Muscle layer of duodenum (tissue), 2 donors: ENCODE measurements around the gene KRTAP20-2.

Experiments
- H3K27ac ChIP-seq: one replicate; pipeline ENCODE4 v1.7.0; 2013; ENCODE audit warnings: mild to moderate bottlenecking, low read length
- H3K27me3 ChIP-seq: one replicate; pipeline ENCODE4 v1.7.0; 2013; ENCODE audit warnings: low read depth, mild to moderate bottlenecking, control low read depth, low read length
- H3K36me3 ChIP-seq, 2 donors: one replicate each; pipeline ENCODE4 v1.7.0; 2013; ENCODE audit warnings: low read length in 2 of 2, control low read depth in 1 of 2, mild to moderate bottlenecking in 1 of 2; ENCODE audit not compliant: insufficient read depth in 2 of 2, control insufficient read depth in 1 of 2
- H3K4me1 ChIP-seq, 2 donors: one replicate each; pipeline ENCODE4 v1.7.0; 2013; ENCODE audit warnings: low read length in 2 of 2, mild to moderate bottlenecking in 2 of 2, control low read depth in 1 of 2, moderate library complexity in 1 of 2; ENCODE audit not compliant: insufficient read depth in 2 of 2, control insufficient read depth in 1 of 2
- H3K4me3 ChIP-seq, 2 donors: one replicate each; pipeline ENCODE4 v1.7.0; 2013; ENCODE audit warnings: low read length in 2 of 2, low read depth in 1 of 2, mild to moderate bottlenecking in 1 of 2
- H3K9me3 ChIP-seq, 2 donors: one replicate each; pipeline ENCODE4 v1.7.0; 2013; ENCODE audit warnings: low read length in 2 of 2, control low read depth in 1 of 2, mild to moderate bottlenecking in 1 of 2; ENCODE audit not compliant: control insufficient read depth in 1 of 2
- donor health status: healthy.

Gene KRTAP20-2

GRCh38 chr21:30634906-30635305, at the start of gene KRTAP20-2:
KRTAP20-2 (plus strand) TSS chr21:30635206; CDS start chr21:30635264, 58 bp downstream.
- Histone ChIP-seq H3K9me3 (peaks cover 0 to 5% of the 10 kb centered on the region in 2 donors), H3K4me1 (no peaks in the 10 kb centered on the region), H3K27ac (no peak within 1 kb of the TSS), H3K36me3 (no peaks in the 10 kb centered on the region), H3K4me3 (no peak within 1 kb of the TSS), H3K27me3 (no peaks in the 10 kb centered on the region)

DNA sequence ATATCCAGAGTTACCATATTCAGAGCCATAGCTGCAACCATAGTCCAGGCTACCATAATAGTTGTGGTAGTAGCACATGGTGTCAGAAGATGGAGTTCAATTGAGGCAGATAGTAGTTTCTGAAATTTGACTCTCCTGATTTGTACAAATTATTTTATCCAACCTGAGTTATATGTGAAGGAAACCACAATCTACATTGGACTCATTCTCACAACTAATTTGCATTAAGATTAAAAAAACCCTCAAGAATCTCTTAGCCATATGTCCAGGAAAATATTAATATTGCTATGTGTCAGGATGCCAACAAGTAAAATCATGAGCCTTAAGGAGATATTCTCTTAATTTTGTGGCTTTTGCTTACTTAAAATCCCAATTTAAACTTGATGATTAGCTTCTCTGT, 44.7 kb upstream of the KRTAP20-2 start, which contains the start of gene KRTAP22-2:
Gene KRTAP22-2, minus strand, starts transcription at position 101 of the 400 bp plus-strand sequence.
- H3K36me3 ChIP-seq: no peaks in the 10 kb centered on the region

DNA sequence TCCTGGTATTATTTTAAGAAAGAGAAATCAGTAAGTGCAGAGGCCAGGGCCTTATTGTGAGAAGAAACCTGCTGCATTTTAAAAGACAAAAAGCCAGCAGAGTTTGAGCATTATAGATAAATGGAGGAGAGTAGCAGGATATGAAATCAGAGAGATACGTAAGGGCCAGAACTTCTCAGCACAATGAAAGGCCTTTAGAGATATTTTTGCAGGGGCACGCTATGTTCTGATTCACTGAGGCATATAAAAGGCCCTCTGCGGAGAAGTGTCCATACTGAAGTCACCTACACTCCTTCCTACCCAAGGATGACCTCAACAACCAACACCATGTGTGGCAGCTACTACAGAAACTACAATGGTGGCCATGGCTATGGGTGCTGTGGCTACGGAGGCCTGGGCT, 42.9 kb upstream of the KRTAP20-2 start, which contains the start of gene KRTAP6-3:
Gene KRTAP6-3, plus strand, starts transcription at position 301 of the 400 bp plus-strand sequence. Its CDS starts 6 bp downstream, at position 307.
- H3K27me3 ChIP-seq: no peaks in the 10 kb centered on the region
- no peaks in the 10 kb centered on the region for H3K36me3 ChIP-seq
- H3K4me1 ChIP-seq: no peaks in the 10 kb centered on the region
- peaks cover 0 to 2% of the 10 kb centered on the region in 2 donors for H3K9me3 ChIP-seq
- H3K4me3 ChIP-seq: no peak within 1 kb of the TSS
- H3K27ac ChIP-seq: no peak within 1 kb of the TSS

More for the DNA sequence above, 44.7 kb upstream of the KRTAP20-2 start, which contains the start of gene KRTAP22-2:
- H3K4me1 ChIP-seq: no peaks in the 10 kb centered on the region
- peaks cover 0 to 2% of the 10 kb centered on the region in 2 donors for H3K9me3 ChIP-seq
- H3K4me3 ChIP-seq: no peak within 1 kb of the TSS
- H3K27ac ChIP-seq: no peak within 1 kb of the TSS
- no peaks in the 10 kb centered on the region for H3K27me3 ChIP-seq

GRCh38 chr21:30598802-30599201, 36.2 kb upstream of the KRTAP20-2 start, which contains the start of gene KRTAP6-2:
KRTAP6-2 (minus strand) TSS chr21:30598902; CDS start chr21:30598874, 28 bp downstream.
- H3K4me1 ChIP-seq: no peaks in the 10 kb centered on the region
- no peaks in the 10 kb centered on the region for H3K27me3 ChIP-seq
- peaks cover 0 to 2% of the 10 kb centered on the region in 2 donors for H3K9me3 ChIP-seq
- H3K4me3 ChIP-seq: no peak within 1 kb of the TSS
- no peaks in the 10 kb centered on the region for H3K36me3 ChIP-seq
- no peak within 1 kb of the TSS for H3K27ac ChIP-seq

DNA sequence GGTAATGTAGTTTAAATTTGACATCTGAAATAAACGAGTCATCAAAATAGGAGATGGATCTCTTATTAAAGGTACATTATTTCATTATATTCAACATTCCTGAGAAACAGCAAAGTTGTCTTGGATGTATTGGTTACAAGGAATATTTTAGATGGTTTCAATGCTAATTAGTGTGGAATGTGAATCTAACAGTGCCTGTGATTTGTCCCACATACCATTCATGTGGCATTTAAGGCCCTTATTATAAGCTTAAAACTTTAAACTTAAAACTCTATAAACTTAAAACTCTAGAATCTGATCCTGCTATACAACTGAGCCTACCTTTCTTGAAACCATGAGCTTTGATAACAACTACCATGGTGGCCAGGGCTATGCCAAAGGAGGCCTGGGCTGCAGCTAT, 34.2 kb upstream of the KRTAP20-2 start, which contains the start of gene KRTAP22-1:
Gene KRTAP22-1, plus strand, starts transcription at position 301 of the 400 bp plus-strand sequence.
- Histone ChIP-seq H3K9me3 (no peaks in the 10 kb centered on the region), H3K4me3 (no peak within 1 kb of the TSS), H3K36me3 (no peaks in the 10 kb centered on the region), H3K4me1 (no peaks in the 10 kb centered on the region), H3K27ac (no peak within 1 kb of the TSS), H3K27me3 (no peaks in the 10 kb centered on the region)

DNA sequence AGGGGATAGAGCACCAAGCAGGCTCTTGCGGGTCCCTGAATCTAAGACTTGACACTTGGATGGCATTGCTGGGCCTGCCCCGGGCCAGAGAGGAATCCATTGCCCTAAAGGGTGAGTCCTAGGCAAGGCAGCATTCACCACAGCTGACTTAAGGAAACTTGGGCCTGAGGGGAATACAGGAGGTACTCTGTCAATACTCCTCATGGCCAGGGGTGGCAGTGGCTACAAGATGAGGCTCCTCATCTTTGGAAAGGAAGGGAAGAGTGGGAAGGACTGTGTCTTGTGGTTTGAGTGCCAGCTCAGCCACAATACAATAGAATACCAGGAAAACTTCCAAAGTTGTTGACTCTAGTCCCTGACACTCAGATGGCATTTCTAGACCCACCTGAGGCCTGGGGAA, 29.0 kb upstream of the KRTAP20-2 start:
- Histone ChIP-seq H3K27ac (no peak overlapping the region), H3K9me3 (no peaks in the 10 kb centered on the region), H3K36me3 (no peaks in the 10 kb centered on the region), H3K27me3 (no peaks in the 10 kb centered on the region), H3K4me3 (no peak overlapping the region), H3K4me1 (no peaks in the 10 kb centered on the region)

DNA sequence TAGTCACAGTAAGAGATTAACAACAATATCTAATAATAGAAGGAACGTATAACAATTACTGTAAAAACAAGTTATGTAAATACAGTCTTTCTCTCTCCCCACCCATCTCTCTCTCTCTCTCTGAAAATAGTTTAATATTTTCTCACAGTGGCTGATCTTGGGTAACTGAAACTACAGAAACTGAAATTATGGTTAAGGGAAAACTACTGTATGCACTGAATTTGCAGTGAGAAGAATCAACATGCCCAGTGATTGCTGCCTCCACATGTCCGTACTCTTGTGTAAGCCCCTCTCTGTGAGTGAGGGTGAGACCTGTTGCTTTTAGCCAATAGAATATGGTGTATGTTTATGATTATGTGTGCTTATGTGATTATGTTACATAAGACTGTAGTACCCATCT, 22.9 kb upstream of the KRTAP20-2 start:
- no peaks in the 10 kb centered on the region for H3K27me3 ChIP-seq
- H3K36me3 ChIP-seq: no peaks in the 10 kb centered on the region
- peaks cover 0 to 3% of the 10 kb centered on the region in 2 donors for H3K9me3 ChIP-seq
- no peaks in the 10 kb centered on the region for H3K4me1 ChIP-seq
- no peak overlapping the region for H3K4me3 ChIP-seq
- no peak overlapping the region for H3K27ac ChIP-seq

- H3K4me1 ChIP-seq: no peaks in the 10 kb centered on the region
- peaks cover 0 to 3% of the 10 kb centered on the region in 2 donors for H3K9me3 ChIP-seq
- H3K36me3 ChIP-seq: no peaks in the 10 kb centered on the region
- H3K4me3 ChIP-seq: no peak within 1 kb of the TSS
- no peaks in the 10 kb centered on the region for H3K27me3 ChIP-seq
- no peak within 1 kb of the TSS for H3K27ac ChIP-seq
Observed at GRCh38 chr21:30613836-30614235, 21.2 kb upstream of the KRTAP20-2 start, which contains the start of gene KRTAP6-1. KRTAP6-1 (minus strand) TSS chr21:30613930; CDS start chr21:30613904, 26 bp downstream.

DNA sequence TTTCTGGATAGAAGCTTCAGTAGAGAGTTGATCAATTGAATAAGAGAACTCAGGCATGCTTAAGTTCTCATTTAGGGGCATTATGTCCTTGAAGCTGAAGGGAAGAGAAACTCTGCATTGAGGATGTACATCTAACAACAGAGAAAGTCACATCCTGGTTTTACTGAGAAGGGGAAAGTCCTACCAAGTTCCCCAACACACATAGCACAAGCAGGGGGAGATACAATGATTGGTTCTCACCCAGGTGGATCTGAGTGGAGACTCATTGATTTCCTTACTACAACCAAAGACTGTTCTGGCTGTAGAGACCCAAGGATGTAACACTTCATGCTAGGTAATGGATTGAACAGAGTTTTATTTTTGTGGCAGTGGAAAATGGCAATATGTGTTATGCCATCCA, 19.8 kb upstream of the KRTAP20-2 start:
- no peaks in the 10 kb centered on the region for H3K36me3 ChIP-seq
- H3K4me3 ChIP-seq: no peak overlapping the region
- no peaks in the 10 kb centered on the region for H3K27me3 ChIP-seq
- H3K9me3 ChIP-seq: peaks cover 0 to 3% of the 10 kb centered on the region in 2 donors
- no peak overlapping the region for H3K27ac ChIP-seq
- no peaks in the 10 kb centered on the region for H3K4me1 ChIP-seq

GRCh38 chr21:30616125-30616524, 18.9 kb upstream of the KRTAP20-2 start, which contains the start of gene KRTAP20-1:
KRTAP20-1 (plus strand) TSS chr21:30616425; CDS start chr21:30616455, 30 bp downstream.
- no peaks in the 10 kb centered on the region for H3K27me3 ChIP-seq
- peaks cover 0 to 3% of the 10 kb centered on the region in 2 donors for H3K9me3 ChIP-seq
- H3K36me3 ChIP-seq: no peaks in the 10 kb centered on the region
- H3K4me3 ChIP-seq: no peak within 1 kb of the TSS
- H3K4me1 ChIP-seq: no peaks in the 10 kb centered on the region
- H3K27ac ChIP-seq: no peak within 1 kb of the TSS

DNA sequence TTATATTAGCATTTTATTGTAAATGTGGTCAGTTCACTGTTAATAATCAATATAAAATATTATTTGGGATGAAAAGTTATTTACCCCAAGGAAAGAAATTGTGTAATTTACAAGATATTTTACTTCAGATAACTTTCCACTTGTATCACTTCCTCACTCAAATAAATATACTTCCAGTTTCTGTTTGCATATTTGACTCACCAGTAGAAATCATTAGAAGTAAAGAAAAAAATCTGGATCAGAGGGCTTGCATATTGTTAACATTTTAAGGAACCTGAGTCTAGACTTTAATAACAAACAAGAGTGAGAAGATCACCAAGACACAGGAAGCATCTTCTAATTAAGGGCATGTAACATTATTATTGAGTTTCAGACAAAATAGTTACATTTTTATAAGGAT, 14.9 kb upstream of the KRTAP20-2 start:
- Histone ChIP-seq H3K4me1 (no peaks in the 10 kb centered on the region), H3K4me3 (no peak overlapping the region), H3K36me3 (no peaks in the 10 kb centered on the region), H3K9me3 (no peaks in the 10 kb centered on the region), H3K27me3 (no peaks in the 10 kb centered on the region), H3K27ac (no peak overlapping the region)

GRCh38 chr21:30620522-30620921, 14.5 kb upstream of the KRTAP20-2 start, which contains the start of gene KRTAP20-4:
KRTAP20-4 (plus strand) TSS chr21:30620627.
- H3K4me1 ChIP-seq: no peaks in the 10 kb centered on the region

More at GRCh38 chr21:30620522-30620921, 14.5 kb upstream of the KRTAP20-2 start, which contains the start of gene KRTAP20-4:
- Histone ChIP-seq H3K27me3 (no peaks in the 10 kb centered on the region), H3K36me3 (no peaks in the 10 kb centered on the region), H3K9me3 (no peaks in the 10 kb centered on the region), H3K27ac (no peak within 1 kb of the TSS), H3K4me3 (no peak within 1 kb of the TSS)
